ENCODE data around the gene MMRN1.

Gene MMRN1

GRCh38 chr4:90001023-90001422 lies 106.4 kb downstream of the MMRN1 start:
- H3K4me3 ChIP-seq (ENCODE audit: low read length): no peak overlapping the region
- H3K27me3 ChIP-seq (replicated peaks; ENCODE audit: control insufficient read depth, insufficient read depth, low read length): no peaks in the 10 kb centered on the region
- H3K4me1 ChIP-seq (ENCODE audit: control insufficient read depth, insufficient read depth, low read length): no peaks in the 10 kb centered on the region
- H3K9ac ChIP-seq (ENCODE audit: low read length): no peak overlapping the region
- no peaks in the 10 kb centered on the region for H3K9me3 ChIP-seq (ENCODE audit: control insufficient read depth, low read length)
- H3K36me3 ChIP-seq (ENCODE audit: control insufficient read depth, insufficient read depth, low read length, severe bottlenecking): no peaks in the 10 kb centered on the region
- no peak for DNase-seq (ENCODE audit: low read depth)

GRCh38 chr4:90002441-90003062 lies 107.9 kb downstream of the MMRN1 start:
- no peak for DNase-seq (ENCODE audit: low read depth)
- H3K9me3 ChIP-seq (ENCODE audit: control insufficient read depth, low read length): no peaks in the 10 kb centered on the region
- H3K4me3 ChIP-seq (ENCODE audit: low read length): no peak overlapping the region
- H3K4me1 ChIP-seq (ENCODE audit: control insufficient read depth, insufficient read depth, low read length): no peaks in the 10 kb centered on the region
- no peaks in the 10 kb centered on the region for H3K27me3 ChIP-seq (replicated peaks; ENCODE audit: control insufficient read depth, insufficient read depth, low read length)
- H3K9ac ChIP-seq (ENCODE audit: low read length): no peak overlapping the region
- no peaks in the 10 kb centered on the region for H3K36me3 ChIP-seq (ENCODE audit: control insufficient read depth, insufficient read depth, low read length, severe bottlenecking)

Data from adipocyte (in vitro differentiated cells).